WI38 (cell line): ENCODE data around the gene SPTLC2.

Experiments used
- H3K4me3 ChIP-seq: 2 replicates; pipeline ENCODE4 v1.5.1; 2011; ENCODE audit warnings: low read depth, mild to moderate bottlenecking, control low read depth, low read length
- TF ChIP-seq, protein P1 (sequence below): IDR thresholded peaks from 2 replicates; pipeline ENCODE4 v1.5.1; 2012; ENCODE audit warnings: low read depth, mild to moderate bottlenecking, control low read depth, low read length

Gene SPTLC2

DNA sequence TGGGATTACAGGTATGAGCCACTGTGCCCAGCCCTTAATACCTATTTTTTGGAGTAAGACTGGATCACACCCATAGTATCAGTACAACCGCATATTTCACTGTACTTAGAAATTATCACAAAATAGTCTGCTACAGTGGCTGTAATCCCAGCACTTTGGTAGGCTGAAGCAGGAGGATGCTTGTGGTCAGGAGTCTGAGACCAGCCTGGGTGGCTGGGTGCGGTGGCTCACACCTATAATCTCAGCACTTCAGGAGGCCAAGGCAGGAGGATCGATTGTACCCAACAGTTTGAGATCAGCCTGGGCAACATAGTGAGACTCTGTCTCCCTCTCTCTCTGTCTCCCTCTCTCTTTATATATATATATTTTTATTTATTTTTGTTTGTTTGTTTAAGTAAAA, 5.9 kb downstream of the SPTLC2 start:
- TF ChIP-seq, protein P1, sequence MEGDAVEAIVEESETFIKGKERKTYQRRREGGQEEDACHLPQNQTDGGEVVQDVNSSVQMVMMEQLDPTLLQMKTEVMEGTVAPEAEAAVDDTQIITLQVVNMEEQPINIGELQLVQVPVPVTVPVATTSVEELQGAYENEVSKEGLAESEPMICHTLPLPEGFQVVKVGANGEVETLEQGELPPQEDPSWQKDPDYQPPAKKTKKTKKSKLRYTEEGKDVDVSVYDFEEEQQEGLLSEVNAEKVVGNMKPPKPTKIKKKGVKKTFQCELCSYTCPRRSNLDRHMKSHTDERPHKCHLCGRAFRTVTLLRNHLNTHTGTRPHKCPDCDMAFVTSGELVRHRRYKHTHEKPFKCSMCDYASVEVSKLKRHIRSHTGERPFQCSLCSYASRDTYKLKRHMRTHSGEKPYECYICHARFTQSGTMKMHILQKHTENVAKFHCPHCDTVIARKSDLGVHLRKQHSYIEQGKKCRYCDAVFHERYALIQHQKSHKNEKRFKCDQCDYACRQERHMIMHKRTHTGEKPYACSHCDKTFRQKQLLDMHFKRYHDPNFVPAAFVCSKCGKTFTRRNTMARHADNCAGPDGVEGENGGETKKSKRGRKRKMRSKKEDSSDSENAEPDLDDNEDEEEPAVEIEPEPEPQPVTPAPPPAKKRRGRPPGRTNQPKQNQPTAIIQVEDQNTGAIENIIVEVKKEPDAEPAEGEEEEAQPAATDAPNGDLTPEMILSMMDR: no peak
- no peak overlapping the region for H3K4me3 ChIP-seq

DNA sequence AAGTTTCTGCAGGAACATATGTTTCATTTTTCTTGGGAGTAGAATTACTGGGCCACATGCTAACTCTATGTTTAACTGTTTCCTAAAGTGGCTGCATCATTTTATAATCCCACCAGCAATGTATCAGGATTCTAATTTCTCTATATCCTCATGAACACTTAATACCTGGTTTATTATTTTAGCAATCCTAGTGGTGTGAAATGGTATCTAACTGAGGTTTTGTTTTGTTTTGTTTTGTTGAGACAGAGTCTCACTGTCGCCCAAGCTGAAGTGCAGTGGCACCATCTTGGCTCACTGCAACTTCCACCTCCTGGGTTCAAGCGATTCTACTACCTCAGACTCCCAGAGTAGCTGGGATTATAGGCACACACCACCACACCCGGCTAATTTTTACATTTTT, 6.5 kb downstream of the SPTLC2 start:
- H3K4me3 ChIP-seq: no peak overlapping the region
- TF ChIP-seq, protein P1: no peak

DNA sequence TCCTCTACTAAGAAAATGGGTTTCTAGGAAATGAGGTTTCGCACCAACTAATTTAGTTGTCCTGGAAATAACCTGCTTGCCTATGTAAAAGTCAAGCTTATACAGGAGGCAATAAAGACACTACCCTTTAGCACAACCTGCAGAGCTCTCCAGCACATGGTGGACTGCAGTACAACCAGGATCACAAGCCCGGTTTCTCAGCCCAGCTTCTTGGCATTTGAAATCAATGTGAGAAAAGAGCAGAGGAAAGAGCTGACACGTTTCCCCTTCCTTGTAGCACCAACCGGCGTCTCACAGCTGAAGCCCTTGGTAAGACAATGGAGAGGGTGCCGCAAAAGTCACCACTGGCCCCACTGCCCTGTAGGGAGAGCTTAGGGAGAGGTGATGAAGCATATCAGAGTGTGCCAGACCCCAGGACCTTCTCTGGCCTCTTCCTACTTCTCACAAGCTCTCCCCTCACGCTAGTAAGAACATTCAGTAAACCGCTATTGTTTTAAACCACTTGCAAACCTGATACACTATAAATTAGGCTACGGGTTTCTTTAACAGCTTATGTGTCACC, 8.6 kb downstream of the SPTLC2 start:
- TF ChIP-seq, protein P1: no peak
- no peak overlapping the region for H3K4me3 ChIP-seq

DNA sequence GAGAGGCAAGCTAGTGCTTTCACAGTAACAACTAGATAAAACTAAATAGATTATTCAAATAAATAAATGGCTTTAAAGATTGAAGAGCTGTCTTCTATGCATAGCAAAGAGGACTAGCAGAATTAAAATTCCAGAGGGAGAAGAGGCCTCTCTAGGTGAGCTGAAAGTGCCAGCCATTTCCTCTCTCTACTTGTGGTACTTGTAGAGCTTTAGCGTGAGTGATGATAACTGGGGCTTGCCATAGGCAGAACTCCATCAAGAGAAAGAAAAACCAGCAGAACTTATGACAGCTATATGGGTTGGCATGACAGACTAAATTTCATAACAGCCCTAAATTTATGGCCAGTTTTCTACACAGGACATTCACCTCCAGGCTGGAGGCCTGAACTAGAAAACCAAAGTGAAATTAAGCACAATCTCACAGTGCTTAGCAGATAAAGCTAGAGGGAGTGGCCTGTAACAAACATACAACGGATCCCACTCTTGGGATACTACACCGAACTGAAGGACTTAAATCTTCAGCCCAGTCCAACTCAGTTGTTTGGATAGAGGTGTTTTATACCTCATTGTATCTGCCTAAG, 11.0 kb downstream of the SPTLC2 start:
- TF ChIP-seq, protein P1: no peak
- H3K4me3 ChIP-seq: no peak overlapping the region

DNA sequence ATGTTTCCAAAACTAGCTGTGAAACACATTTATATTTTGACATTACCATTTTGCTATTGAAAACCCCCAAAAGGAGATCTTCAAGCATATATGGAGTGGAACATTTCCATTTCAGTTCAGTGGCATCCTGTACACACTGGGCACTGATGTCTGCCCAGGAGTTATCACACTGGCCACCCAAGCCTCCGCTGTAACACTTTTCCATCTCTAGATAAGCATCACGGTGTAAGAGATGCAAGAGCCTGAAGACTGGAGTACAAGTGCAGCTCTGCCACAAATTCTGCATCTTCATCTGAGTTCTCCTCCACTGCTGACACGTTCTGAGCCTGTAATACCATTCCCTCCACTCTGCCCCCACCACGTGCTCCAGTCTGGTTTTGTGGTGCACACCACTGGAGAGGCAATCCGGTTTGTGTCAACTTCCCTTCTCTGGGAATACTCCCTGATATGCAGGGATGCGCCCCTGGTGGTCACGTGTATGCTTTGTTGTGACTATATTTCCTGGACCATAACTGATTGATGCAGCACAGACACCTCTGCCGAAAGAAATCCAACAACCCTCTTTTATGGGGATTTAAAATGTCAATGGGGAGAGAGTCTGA, 12.7 kb downstream of the SPTLC2 start:
- TF ChIP-seq, protein P1: no peak
- no peak overlapping the region for H3K4me3 ChIP-seq

DNA sequence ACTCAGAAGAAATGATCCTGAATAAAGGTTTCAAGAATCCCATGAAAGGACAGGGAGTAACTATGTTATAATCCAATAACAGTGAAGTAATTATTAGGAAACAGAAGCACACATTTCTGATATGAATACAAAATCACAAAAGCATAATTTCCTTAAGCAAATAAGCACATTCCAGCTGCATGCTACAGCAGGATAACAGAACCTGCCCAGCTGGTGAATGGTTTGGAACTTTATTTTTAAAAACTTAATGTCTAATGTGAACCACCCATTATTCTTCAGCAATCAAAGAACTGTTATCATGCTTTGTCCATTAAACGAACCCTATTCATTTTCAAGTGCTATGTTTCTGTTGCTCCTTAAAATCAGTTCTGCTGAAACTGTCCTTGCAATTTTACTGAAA, 13.4 kb downstream of the SPTLC2 start:
- no peak overlapping the region for H3K4me3 ChIP-seq
- TF ChIP-seq, protein P1: no peak

DNA sequence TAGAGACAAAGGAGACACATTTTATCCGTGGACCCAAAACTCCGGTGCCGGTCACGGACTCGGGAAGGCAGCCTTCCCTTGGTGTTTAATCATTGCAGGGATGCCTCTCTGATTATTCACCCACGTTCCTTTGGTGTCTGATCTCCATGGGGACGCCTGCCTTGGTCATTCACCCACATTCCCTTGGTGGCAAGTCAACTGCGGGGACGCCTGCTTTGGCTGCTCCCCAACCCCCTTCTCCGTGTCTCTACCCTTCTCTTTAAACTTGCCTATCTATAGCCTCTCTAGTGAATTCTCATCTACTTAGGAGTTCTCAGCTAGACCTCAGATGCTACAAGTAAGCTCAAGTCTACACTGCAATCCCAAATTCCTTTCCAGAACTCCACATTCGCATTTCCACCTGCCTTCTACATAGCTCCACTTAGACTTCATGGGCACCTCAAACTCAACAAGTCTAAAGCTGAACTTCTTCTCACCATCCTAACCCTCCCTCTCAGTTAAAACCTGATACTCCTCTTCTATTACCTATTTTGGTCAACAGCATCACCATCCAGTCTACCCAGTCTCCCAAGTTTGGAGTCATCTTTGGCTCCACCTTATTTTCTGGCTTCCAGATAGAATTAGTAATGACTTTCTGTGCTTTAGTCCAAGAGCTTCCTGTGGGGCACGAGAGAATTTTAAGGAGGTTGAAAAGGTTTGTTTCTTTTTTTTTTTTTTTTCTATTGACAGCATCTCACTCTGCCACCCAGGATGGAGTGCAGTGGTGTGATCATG, 14.4 kb downstream of the SPTLC2 start:
- H3K4me3 ChIP-seq: no peak overlapping the region
- TF ChIP-seq, protein P1: no peak
